Liver (tissue), 9 donors: ENCODE data around the gene CDC6. TPM values are rescaled to one million over a fixed set of nuclear protein-coding genes. Genes with fewer than 3 reads are reported as not detected.

Experiments
- DNase-seq: peaks from one replicate; pipeline ENCODE4 v3.0.0-alpha.2; 2017; ENCODE audit warnings: low spot score
- H3K27ac ChIP-seq, 2 donors: one replicate each; pipeline ENCODE4 v1.7.0; 2013; ENCODE audit warnings: inconsistent platforms in 2 of 2, low read length in 2 of 2, control low read depth in 1 of 2, low read depth in 1 of 2, mild to moderate bottlenecking in 1 of 2
- H3K27me3 ChIP-seq, 4 donors: one replicate each; pipeline versions ENCODE4 v1.6.1 to v1.7.0; 2013; ENCODE audit warnings: low read length in 3 of 4, inconsistent platforms in 1 of 4, mild to moderate bottlenecking in 1 of 4, moderate library complexity in 1 of 4; ENCODE audit not compliant: control insufficient read depth in 4 of 4, insufficient read depth in 4 of 4
- H3K36me3 ChIP-seq, 4 donors: one replicate each; pipeline versions ENCODE4 v1.6.1 to v1.7.0; 2013; ENCODE audit warnings: low read length in 3 of 4, mild to moderate bottlenecking in 3 of 4, low read depth in 1 of 4, moderate library complexity in 1 of 4; ENCODE audit not compliant: control insufficient read depth in 4 of 4, insufficient read depth in 3 of 4
- H3K4me1 ChIP-seq, 4 donors: one replicate each; pipeline versions ENCODE4 v1.6.1 to v1.7.0; 2013; ENCODE audit warnings: low read length in 3 of 4, mild to moderate bottlenecking in 3 of 4, moderate library complexity in 1 of 4; ENCODE audit not compliant: control insufficient read depth in 4 of 4, insufficient read depth in 4 of 4
- H3K4me3 ChIP-seq, 3 donors: one replicate each; pipeline versions ENCODE4 v1.6.1 to v1.7.0; 2013; ENCODE audit warnings: low read length in 3 of 3, control low read depth in 1 of 3, low read depth in 1 of 3, mild to moderate bottlenecking in 1 of 3
- H3K9ac ChIP-seq, 2 donors: one replicate each; pipeline ENCODE4 v1.7.0; 2013; ENCODE audit warnings: low read length in 2 of 2, mild to moderate bottlenecking in 2 of 2, moderate library complexity in 2 of 2, control low read depth in 1 of 2, low read depth in 1 of 2
- H3K9me3 ChIP-seq, 4 donors: one replicate each; pipeline versions ENCODE4 v1.6.1 to v1.7.0; 2013; ENCODE audit warnings: low read length in 3 of 4; ENCODE audit not compliant: control insufficient read depth in 4 of 4
- EGR1 ChIP-seq, 2 donors: IDR thresholded peaks; 2 replicates each; pipeline ENCODE4 v1.6.1; 2016 to 2018; ENCODE audit warnings: antibody characterized with exemption in 2 of 2, low read depth in 2 of 2
- FOXA2 ChIP-seq: IDR thresholded peaks from 2 replicates; pipeline ENCODE4 v1.6.1; 2016; ENCODE audit warnings: antibody characterized with exemption
- HNF4G ChIP-seq: IDR thresholded peaks from 2 replicates; pipeline ENCODE4 v1.6.1; 2016; ENCODE audit warnings: antibody characterized with exemption
- JUND ChIP-seq, 2 donors: IDR thresholded peaks; 2 replicates each; pipeline ENCODE4 v1.6.1; 2016; ENCODE audit warnings: antibody characterized with exemption in 2 of 2
- NR2F2 ChIP-seq: IDR thresholded peaks from 2 replicates; pipeline ENCODE4 v1.6.1; 2016; ENCODE audit warnings: antibody characterized with exemption
- RAD21 ChIP-seq, 2 donors: IDR thresholded peaks; 2 replicates each; pipeline ENCODE4 v1.6.1; 2016; ENCODE audit warnings: antibody characterized with exemption in 2 of 2, mild to moderate bottlenecking in 2 of 2
- REST ChIP-seq: IDR thresholded peaks from 2 replicates; pipeline ENCODE4 v1.6.1; 2016; ENCODE audit warnings: antibody characterized with exemption, mild to moderate bottlenecking
- RXRA ChIP-seq, 2 donors: IDR thresholded peaks; 2 replicates each; pipeline ENCODE4 v1.6.1; 2017 to 2018; ENCODE audit warnings: antibody characterized with exemption in 2 of 2, mild to moderate bottlenecking in 1 of 2
- TAF1 ChIP-seq: conservative IDR thresholded peaks from 2 replicates; pipeline ENCODE4 v1.6.1; 2016; ENCODE audit warnings: antibody characterized with exemption, mild to moderate bottlenecking
- YY1 ChIP-seq: IDR thresholded peaks from 2 replicates; pipeline ENCODE4 v1.6.1; 2016; ENCODE audit warnings: antibody characterized with exemption, mild to moderate bottlenecking
- ZBTB33 ChIP-seq: IDR thresholded peaks from 2 replicates; pipeline ENCODE4 v1.6.1; 2016; ENCODE audit warnings: antibody characterized with exemption
- WGBS: extraction: QIAGEN DNeasy Blood & Tissue Kit; methylation state at CpG from one replicate; pipeline ENCODE4 v1.1.7; 2013; 5-methylcytosine and 5-hydroxymethylcytosine counted together
- polyA plus RNA-seq, 2 donors: library from polyadenylated mRNA; stranded (reverse) in 1 of 2; unstranded in 1 of 2; fragments of 200-250 nt in 1 of 2; fragments of >200 nt in 1 of 2; fragmentation: Nextera tagmentation in 1 of 2; extraction: Ambion mirVana in 1 of 2; gene quantifications; one replicate each; pipeline versions ENCODE4 v1.2.1 to v1.2.3, GENCODE V29; 2013 to 2015
- total RNA-seq, 2 donors: library from RNA; depleted of rRNA; stranded (reverse); fragments of >200 nt; gene quantifications; one replicate each; pipeline ENCODE4 v1.2.3, GENCODE V29; 2014
- TF ChIP-seq, protein P1 (sequence below): IDR thresholded peaks from 2 replicates; pipeline ENCODE4 v1.6.1; 2016; ENCODE audit warnings: antibody characterized with exemption
- TF ChIP-seq, protein P2 (sequence below): IDR thresholded peaks from 2 replicates; pipeline ENCODE4 v1.6.1; 2016; ENCODE audit warnings: antibody characterized with exemption
- TF ChIP-seq, protein P3 (sequence below): fragments of 150-350 bp; IDR thresholded peaks from 2 replicates; pipeline ENCODE4 v1.5.1; 2017; ENCODE audit warnings: improper control_type of control experiment, low read depth, low read length; ENCODE audit not compliant: missing input control
- donor health status: healthy.
- donor health status: healthy.
- donor health status: healthy.
- donor health status: healthy.
- donor health status: healthy.

The CDC6 gene
- total and polyA plus RNA-seq, 4 donors, result 0.54 to 16.5 (median 2.5) TPM

DNA sequence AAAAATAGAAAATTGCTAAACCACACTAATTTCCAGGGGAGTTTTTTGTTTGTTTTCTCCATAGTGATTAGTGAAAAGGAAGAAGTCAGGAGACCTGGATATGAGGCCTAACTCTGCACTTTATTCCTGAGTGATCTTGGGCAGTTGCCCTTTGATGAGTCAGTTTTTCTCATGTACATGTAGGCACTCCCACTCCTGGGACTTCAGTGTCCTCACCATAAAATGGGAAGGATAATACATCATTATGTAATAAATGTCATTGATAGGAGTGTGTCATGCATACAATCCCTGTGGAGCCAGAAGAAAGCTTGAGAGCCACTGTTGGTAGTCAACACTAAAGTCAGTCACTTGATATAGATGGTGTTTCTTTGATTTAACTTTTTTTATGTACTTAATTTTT lies 36.1 kb upstream of the CDC6 start:
- no peak for DNase-seq
- H3K9ac ChIP-seq, result no peak overlapping the region
- H3K4me3 ChIP-seq, result no peak overlapping the region
- H3K4me1 ChIP-seq, result no peaks in the 10 kb centered on the region
- peaks cover 0 to 4% (median 3%) of the 10 kb centered on the region in 4 donors for H3K36me3 ChIP-seq
- H3K27ac ChIP-seq, result no peak overlapping the region
- H3K27me3 ChIP-seq, result no peaks in the 10 kb centered on the region
- peak in 1 of 2 donors; percentile 56 for TF ChIP-seq JUND (IDR thresholded peaks at IDR 0.05)
- TF ChIP-seq EGR1 (IDR thresholded peaks at IDR 0.05; ENCODE audit: low read depth in 2 of 2), result no peak
- TF ChIP-seq RXRA (IDR thresholded peaks at IDR 0.05), result no peak
- no peak for TF ChIP-seq YY1
- TF ChIP-seq TAF1, result no peak
- H3K9me3 ChIP-seq, result no peaks in the 10 kb centered on the region

DNA sequence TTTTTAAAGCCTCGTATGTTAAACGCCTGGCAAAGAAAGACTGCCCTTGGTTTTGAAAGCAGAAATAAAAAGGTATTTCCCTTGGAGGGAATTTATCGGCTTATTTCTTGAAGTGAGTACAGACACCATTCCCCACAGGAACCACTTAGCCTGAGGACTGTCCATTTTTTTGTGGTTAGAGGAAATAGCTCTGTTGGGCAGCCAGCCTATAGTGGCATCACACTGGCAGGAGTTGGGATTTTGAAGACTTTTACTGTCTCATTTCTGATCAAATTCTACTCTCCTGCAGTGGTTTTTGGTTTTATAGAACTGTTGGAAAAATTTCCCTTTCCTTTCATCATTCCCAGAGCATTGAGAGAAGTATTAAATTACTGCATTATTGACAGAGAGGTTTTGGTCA lies 34.1 kb upstream of the CDC6 start:
- no peaks in the 10 kb centered on the region for H3K4me1 ChIP-seq
- H3K9ac ChIP-seq, result no peak overlapping the region
- H3K27ac ChIP-seq, result no peak overlapping the region
- no peak for DNase-seq
- H3K9me3 ChIP-seq, result no peaks in the 10 kb centered on the region
- no peak overlapping the region for H3K4me3 ChIP-seq
- 96% methylated on average over 3 of the region's 3 CpGs for WGBS
- no peak for TF ChIP-seq RXRA (IDR thresholded peaks at IDR 0.05)
- TF ChIP-seq RAD21 (IDR thresholded peaks at IDR 0.05), result no peak
- TF ChIP-seq, protein P1, sequence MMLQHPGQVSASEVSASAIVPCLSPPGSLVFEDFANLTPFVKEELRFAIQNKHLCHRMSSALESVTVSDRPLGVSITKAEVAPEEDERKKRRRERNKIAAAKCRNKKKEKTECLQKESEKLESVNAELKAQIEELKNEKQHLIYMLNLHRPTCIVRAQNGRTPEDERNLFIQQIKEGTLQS, result no peak
- TF ChIP-seq EGR1 (IDR thresholded peaks at IDR 0.05; ENCODE audit: low read depth in 2 of 2), result no peak
- TF ChIP-seq ZBTB33, result no peak
- TF ChIP-seq YY1, result no peak
- no peak for TF ChIP-seq JUND (IDR thresholded peaks at IDR 0.05)
- no peak for TF ChIP-seq REST
- no peak for TF ChIP-seq HNF4G
- no peak for TF ChIP-seq TAF1
- no peak for TF ChIP-seq FOXA2
- TF ChIP-seq NR2F2, result no peak
- TF ChIP-seq, protein P2, sequence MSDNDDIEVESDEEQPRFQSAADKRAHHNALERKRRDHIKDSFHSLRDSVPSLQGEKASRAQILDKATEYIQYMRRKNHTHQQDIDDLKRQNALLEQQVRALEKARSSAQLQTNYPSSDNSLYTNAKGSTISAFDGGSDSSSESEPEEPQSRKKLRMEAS, result no peak
- TF ChIP-seq, protein P3, sequence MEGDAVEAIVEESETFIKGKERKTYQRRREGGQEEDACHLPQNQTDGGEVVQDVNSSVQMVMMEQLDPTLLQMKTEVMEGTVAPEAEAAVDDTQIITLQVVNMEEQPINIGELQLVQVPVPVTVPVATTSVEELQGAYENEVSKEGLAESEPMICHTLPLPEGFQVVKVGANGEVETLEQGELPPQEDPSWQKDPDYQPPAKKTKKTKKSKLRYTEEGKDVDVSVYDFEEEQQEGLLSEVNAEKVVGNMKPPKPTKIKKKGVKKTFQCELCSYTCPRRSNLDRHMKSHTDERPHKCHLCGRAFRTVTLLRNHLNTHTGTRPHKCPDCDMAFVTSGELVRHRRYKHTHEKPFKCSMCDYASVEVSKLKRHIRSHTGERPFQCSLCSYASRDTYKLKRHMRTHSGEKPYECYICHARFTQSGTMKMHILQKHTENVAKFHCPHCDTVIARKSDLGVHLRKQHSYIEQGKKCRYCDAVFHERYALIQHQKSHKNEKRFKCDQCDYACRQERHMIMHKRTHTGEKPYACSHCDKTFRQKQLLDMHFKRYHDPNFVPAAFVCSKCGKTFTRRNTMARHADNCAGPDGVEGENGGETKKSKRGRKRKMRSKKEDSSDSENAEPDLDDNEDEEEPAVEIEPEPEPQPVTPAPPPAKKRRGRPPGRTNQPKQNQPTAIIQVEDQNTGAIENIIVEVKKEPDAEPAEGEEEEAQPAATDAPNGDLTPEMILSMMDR, result no peak
- H3K36me3 ChIP-seq, result peaks cover 1 to 16% (median 9%) of the 10 kb centered on the region in 4 donors
- H3K27me3 ChIP-seq, result no peaks in the 10 kb centered on the region
